Thoracic aorta (tissue), 2 donors: ENCODE results near the gene DYNLRB1. TPM values are rescaled to one million over a fixed set of nuclear protein-coding genes. Genes with fewer than 3 reads are reported as not detected.
"Not testable (repeated sequence)": the region's sequence is repeated elsewhere in the genome, so short reads cannot be mapped to it uniquely, and the experiment has no call there.

Source experiments
- ATAC-seq: fragments of 150-250 bp; one replicate; pipeline ENCODE4 v1.8.0; 2017; ENCODE audit warnings: low read depth; ENCODE audit not compliant: insufficient number of reproducible peaks, low FRiP score
- DNase-seq: peaks from one replicate; pipeline ENCODE4 v3.0.0-alpha.2; 2020; ENCODE audit warnings: low spot score
- H3K27ac ChIP-seq, 2 donors: fragments of 200-600 bp; sonication (generic); 1 replicate in 1 of 2; 2 replicates in 1 of 2; pipeline ENCODE4 v1.5.1; 2016; ENCODE audit warnings: mild to moderate bottlenecking in 2 of 2, moderate library complexity in 2 of 2
- H3K27me3 ChIP-seq: fragments of 200-600 bp; sonication (generic); replicated peaks from 2 replicates; pipeline ENCODE4 v1.6.0; 2016; ENCODE audit warnings: mild to moderate bottlenecking; ENCODE audit not compliant: insufficient read depth
- H3K36me3 ChIP-seq: fragments of 200-600 bp; sonication (generic); one replicate; pipeline ENCODE4 v1.5.1; 2016
- H3K4me1 ChIP-seq, 2 donors: fragments of 200-600 bp; sonication (generic); 1 replicate in 1 of 2; 2 replicates in 1 of 2; pipeline versions ENCODE4 v1.5.1 to v1.6.0; 2016; ENCODE audit warnings: low read depth in 2 of 2, mild to moderate bottlenecking in 1 of 2; ENCODE audit not compliant: control insufficient read depth in 1 of 2
- H3K4me3 ChIP-seq: fragments of 200-600 bp; sonication (generic); 2 replicates; pipeline ENCODE4 v1.5.1; 2016; ENCODE audit warnings: mild to moderate bottlenecking
- H3K9me3 ChIP-seq: fragments of 200-600 bp; sonication (generic); 2 replicates; pipeline ENCODE4 v1.5.1; 2016
- CTCF ChIP-seq: fragments of 200-600 bp; sonication (generic); IDR thresholded peaks from one replicate; pipeline ENCODE4 v1.5.1; 2019; ENCODE audit warnings: antibody characterized with exemption
- total RNA-seq, 2 donors: library from RNA; depleted of rRNA; stranded (reverse); fragments of >200 nt; gene quantifications; one replicate each; pipeline versions ENCODE4 v1.1.0 to v1.2.3, GENCODE V29; 2016

Gene DYNLRB1
- total RNA-seq, 2 donors from 2014 or later: 115 to 138 TPM

GRCh38 chr20:34512955-34513419 lies 3.2 kb upstream of the DYNLRB1 start:
- no peak overlapping the region for H3K27ac ChIP-seq
- peaks cover 3 to 20% of the 10 kb centered on the region in 2 donors for H3K4me1 ChIP-seq
- DNase-seq (no peak), ATAC-seq (no peak)
- H3K9me3 ChIP-seq: no peaks in the 10 kb centered on the region
- TF ChIP-seq CTCF: no peak
- peaks cover 2% of the 10 kb centered on the region for H3K36me3 ChIP-seq
- no peak overlapping the region for H3K4me3 ChIP-seq
- no peaks in the 10 kb centered on the region for H3K27me3 ChIP-seq

GRCh38 chr20:34514034-34514433 lies 2.2 kb upstream of the DYNLRB1 start:
- H3K36me3 ChIP-seq, H3K27ac ChIP-seq, DNase-seq, ATAC-seq, H3K9me3 ChIP-seq, H3K4me3 ChIP-seq, H3K27me3 ChIP-seq: not testable (repeated sequence)
- peaks cover 3 to 31% of the 10 kb centered on the region in 2 donors for H3K4me1 ChIP-seq

GRCh38 chr20:34514897-34515483 lies 1.2 kb upstream of the DYNLRB1 start:
- Histone ChIP-seq H3K27me3 (no peaks in the 10 kb centered on the region), H3K4me1 (peaks cover 3 to 31% of the 10 kb centered on the region in 2 donors), H3K9me3 (no peaks in the 10 kb centered on the region), H3K27ac (peak overlapping the region; percentile 86 to 96), H3K4me3 (peak overlapping the region; percentile 79), H3K36me3 (no peaks in the 10 kb centered on the region)
- no peak for ATAC-seq
- TF ChIP-seq CTCF: no peak
- DNase-seq: no peak

GRCh38 chr20:34515484-34516246 lies 557 bp upstream of the DYNLRB1 start:
- H3K36me3 ChIP-seq: no peaks in the 10 kb centered on the region
- no peak for TF ChIP-seq CTCF
- peak overlapping the region; percentile 79 for H3K4me3 ChIP-seq
- peaks cover 7 to 37% of the 10 kb centered on the region in 2 donors for H3K4me1 ChIP-seq
- no peak for DNase-seq
- no peaks in the 10 kb centered on the region for H3K9me3 ChIP-seq
- no peaks in the 10 kb centered on the region for H3K27me3 ChIP-seq
- peak overlapping the region; percentile 86 to 96 for H3K27ac ChIP-seq
- peak; percentile 55 for ATAC-seq

GRCh38 chr20:34517114-34517505 lies 888 bp downstream of the DYNLRB1 start:
- no peak for ATAC-seq
- H3K4me3 ChIP-seq: peak overlapping the region; percentile 79
- H3K9me3 ChIP-seq: no peaks in the 10 kb centered on the region
- TF ChIP-seq CTCF: no peak
- H3K36me3 ChIP-seq: no peaks in the 10 kb centered on the region
- DNase-seq: no peak
- H3K4me1 ChIP-seq: peaks cover 10 to 48% of the 10 kb centered on the region in 2 donors
- no peaks in the 10 kb centered on the region for H3K27me3 ChIP-seq
- H3K27ac ChIP-seq: peak overlapping the region; percentile 86 to 96

- ATAC-seq, H3K27ac ChIP-seq, H3K27me3 ChIP-seq, H3K9me3 ChIP-seq, H3K4me3 ChIP-seq, DNase-seq, H3K36me3 ChIP-seq: not testable (repeated sequence)
- peaks cover 16 to 65% of the 10 kb centered on the region in 2 donors for H3K4me1 ChIP-seq
These were observed 2.6 kb downstream of the DYNLRB1 start for GRCh38 chr20:34518863-34519262.

GRCh38 chr20:34519841-34520240 lies 3.6 kb downstream of the DYNLRB1 start:
- H3K4me1 ChIP-seq: peaks cover 14 to 62% of the 10 kb centered on the region in 2 donors
- not testable (repeated sequence) for H3K27ac ChIP-seq, ATAC-seq, H3K36me3 ChIP-seq, H3K27me3 ChIP-seq, H3K9me3 ChIP-seq, DNase-seq, H3K4me3 ChIP-seq
